IMR-90 (cell line): ENCODE measurements around the gene SMOC1. TPM values are rescaled to one million over a fixed set of nuclear protein-coding genes. Genes with fewer than 3 reads are reported as not detected.
A peak's percentile ranks its signal among the peaks of the same experiment; 100 is the strongest.

Source experiments
- ATAC-seq: fragments of 200-7000 bp; cut with Tn5 transposase; 2 replicates; pipeline ENCODE4 v1.9.1; 2020; ENCODE audit warnings: low read depth, mild to moderate bottlenecking, moderate library complexity
- BruUV-seq: library from RNA; stranded (reverse); fragments of 400-500 nt; replicated peaks from 2 replicates; lab custom pipeline; 2021; lab: Mats Ljungman, UMichigan
- CTCF ChIA-PET: fragments of 300-600 bp; formaldehyde crosslinking; extraction: SDS; loops from one replicate; lab custom pipeline; 2021; ENCODE audit warnings: antibody characterized with exemption; lab: Yijun Ruan, JAX
- POLR2A ChIA-PET: fragments of 300-600 bp; sonication (Branson Sonifier 250); formaldehyde crosslinking; loops from one replicate; lab custom pipeline; 2022; ENCODE audit warnings: antibody characterized with exemption; ENCODE audit not compliant: unreplicated experiment; lab: Charles Lee
- DNase-seq: peaks from one replicate; pipeline ENCODE4 v3.0.0; 2013
- H2AFZ ChIP-seq: replicated peaks from 2 replicates; pipeline ENCODE3; 2013; ENCODE audit warnings: low read length, mild to moderate bottlenecking; ENCODE audit not compliant: poor library complexity
- H2AK5ac ChIP-seq: 2 replicates; pipeline ENCODE4 v1.6.1; 2013; ENCODE audit warnings: low read depth, low read length, inconsistent platforms
- H2AK9ac ChIP-seq: replicated peaks from 2 replicates; pipeline ENCODE3; 2013; ENCODE audit warnings: mild to moderate bottlenecking, low read depth, low read length, moderate library complexity; ENCODE audit not compliant: poor library complexity
- H2BK120ac ChIP-seq: 2 replicates; pipeline ENCODE4 v1.6.1; 2013; ENCODE audit warnings: low read depth, low read length, inconsistent platforms
- H2BK15ac ChIP-seq: 3 replicates; pipeline ENCODE4 v1.6.1; 2013; ENCODE audit warnings: low read depth, low read length, inconsistent platforms
- H2BK20ac ChIP-seq: 2 replicates; pipeline ENCODE4 v1.6.1; 2013; ENCODE audit warnings: low read depth, mild to moderate bottlenecking, inconsistent platforms, low read length, moderate library complexity
- H2BK5ac ChIP-seq: 2 replicates; pipeline ENCODE4 v1.6.1; 2013; ENCODE audit warnings: mild to moderate bottlenecking, low read depth, low read length, inconsistent platforms; ENCODE audit not compliant: poor library complexity, severe bottlenecking
- H3K14ac ChIP-seq: replicated peaks from 2 replicates; pipeline ENCODE4 v1.6.1; 2013; ENCODE audit warnings: low read depth, low read length, inconsistent platforms
- H3K18ac ChIP-seq: 2 replicates; pipeline ENCODE4 v1.6.1; 2013; ENCODE audit warnings: low read depth, low read length, control low read depth
- H3K23ac ChIP-seq: 2 replicates; pipeline ENCODE4 v1.6.1; 2013; ENCODE audit warnings: low read depth, low read length, inconsistent platforms
- H3K27ac ChIP-seq: 2 replicates; pipeline ENCODE4 v1.5.1; 2013; ENCODE audit warnings: mild to moderate bottlenecking, control low read depth, low read length; ENCODE audit not compliant: insufficient read depth
- H3K27me3 ChIP-seq: 2 replicates; pipeline ENCODE4 v1.6.1; 2013; ENCODE audit warnings: low read length; ENCODE audit not compliant: control insufficient read depth, insufficient read depth
- H3K36me3 ChIP-seq: 2 replicates; pipeline ENCODE4 v1.6.1; 2013; ENCODE audit warnings: low read length, mixed read lengths; ENCODE audit not compliant: control insufficient read depth, insufficient read depth
- H3K4ac ChIP-seq: 2 replicates; pipeline ENCODE4 v1.6.1; 2013; ENCODE audit warnings: low read depth, low read length, inconsistent platforms
- H3K4me1 ChIP-seq: 2 replicates; pipeline ENCODE4 v1.6.1; 2013; ENCODE audit warnings: low read length, mixed read lengths; ENCODE audit not compliant: control insufficient read depth, insufficient read depth
- H3K4me2 ChIP-seq: 2 replicates; pipeline ENCODE4 v1.6.1; 2013; ENCODE audit warnings: low read depth, mild to moderate bottlenecking, control low read depth, low read length, moderate library complexity
- H3K4me3 ChIP-seq: 2 replicates; pipeline ENCODE4 v1.5.1; 2013; ENCODE audit warnings: low read depth, mild to moderate bottlenecking, control low read depth, low read length, moderate library complexity; ENCODE audit not compliant: insufficient read depth
- H3K56ac ChIP-seq: 2 replicates; pipeline ENCODE4 v1.6.1; 2013; ENCODE audit warnings: low read length, inconsistent platforms; ENCODE audit not compliant: insufficient read depth; ENCODE audit errors: extremely low read depth
- H3K79me1 ChIP-seq, 2 experiments: 2 replicates each; pipeline ENCODE4 v1.6.1; 2013; ENCODE audit warnings: low read length in 2 of 2, inconsistent platforms in 1 of 2, low read depth in 1 of 2
- H3K9ac ChIP-seq: 2 replicates; pipeline ENCODE4 v1.6.1; 2013; ENCODE audit warnings: low read depth, low read length, control low read depth
- H3K9me1 ChIP-seq: 2 replicates; pipeline ENCODE4 v1.6.1; 2013; ENCODE audit warnings: low read length, inconsistent platforms; ENCODE audit not compliant: insufficient read depth
- H3K9me3 ChIP-seq: 2 replicates; pipeline ENCODE4 v1.6.1; 2013; ENCODE audit warnings: low read length; ENCODE audit not compliant: control insufficient read depth, insufficient read depth
- H4K20me1 ChIP-seq: 2 replicates; pipeline ENCODE4 v1.6.1; 2013; ENCODE audit warnings: low read length, inconsistent platforms; ENCODE audit not compliant: insufficient read depth
- H4K5ac ChIP-seq: 2 replicates; pipeline ENCODE4 v1.6.1; 2013; ENCODE audit warnings: mild to moderate bottlenecking, low read depth, low read length, control low read depth
- H4K8ac ChIP-seq, 2 experiments: 2 replicates each; pipeline ENCODE4 v1.6.1; 2013; ENCODE audit warnings: low read depth in 2 of 2, low read length in 2 of 2, control low read depth in 1 of 2, inconsistent platforms in 1 of 2
- H4K91ac ChIP-seq: 2 replicates; pipeline ENCODE4 v1.6.1; 2013; ENCODE audit warnings: low read depth, low read length, inconsistent platforms; ENCODE audit not compliant: insufficient read depth
- BHLHE40 ChIP-seq: fragments of 150-350 bp; IDR thresholded peaks from 2 replicates; pipeline ENCODE4 v1.6.1; 2016; ENCODE audit warnings: mild to moderate bottlenecking, low read depth, low read length
- CHD1 ChIP-seq: IDR thresholded peaks from 2 replicates; pipeline ENCODE4 v1.6.1; 2012; ENCODE audit warnings: low read depth, low read length, improper control_type of control experiment
- FOS ChIP-seq: fragments of 150-350 bp; IDR thresholded peaks from 2 replicates; pipeline ENCODE4 v1.6.1; 2016; ENCODE audit warnings: low read depth, low read length
- MAFK ChIP-seq: IDR thresholded peaks from 2 replicates; pipeline ENCODE4 v1.6.1; 2012; ENCODE audit warnings: low read depth, low read length, improper control_type of control experiment
- MXI1 ChIP-seq: IDR thresholded peaks from 2 replicates; pipeline ENCODE4 v1.6.1; 2012; ENCODE audit warnings: low read depth, mild to moderate bottlenecking, low read length, moderate library complexity, borderline replicate concordance
- NFE2L2 ChIP-seq: fragments of 150-350 bp; IDR thresholded peaks from 2 replicates; pipeline ENCODE4 v1.6.1; 2016; ENCODE audit warnings: low read depth, mild to moderate bottlenecking, low read length
- POLR2A ChIP-seq: IDR thresholded peaks from 2 replicates; pipeline ENCODE4 v1.6.1; 2012; ENCODE audit warnings: mild to moderate bottlenecking, low read depth, low read length
- RAD21 ChIP-seq: IDR thresholded peaks from 2 replicates; pipeline ENCODE4 v1.6.1; 2012; ENCODE audit warnings: low read length, improper control_type of control experiment
- RCOR1 ChIP-seq: IDR thresholded peaks from 2 replicates; pipeline ENCODE4 v1.6.1; 2012; ENCODE audit warnings: mild to moderate bottlenecking, low read length, improper control_type of control experiment; ENCODE audit not compliant: insufficient replicate concordance
- RFX5 ChIP-seq: IDR thresholded peaks from 2 replicates; pipeline ENCODE4 v1.8.0; 2012; ENCODE audit warnings: low read depth, mild to moderate bottlenecking, low read length, moderate library complexity
- SMC3 ChIP-seq: fragments of 150-350 bp; IDR thresholded peaks from 2 replicates; pipeline ENCODE4 v1.6.1; 2016; ENCODE audit warnings: low read depth, mild to moderate bottlenecking, antibody characterized with exemption, low read length, moderate library complexity
- WGBS, 2 experiments: methylation state at CpG; one replicate each; pipeline versions ENCODE4 v1.1.5 to v1.1.7; 2013; ENCODE audit warnings: missing lambda C conversion rate in 2 of 2; ENCODE audit not compliant: insufficient read length in 1 of 2; ENCODE audit errors: extremely low coverage in 2 of 2; 5-methylcytosine and 5-hydroxymethylcytosine counted together
- dilution Hi-C: fragments of 300-500 bp; cut with HindIII; formaldehyde crosslinking; loops from one replicate; pipeline ENCODE4 v1.14.3; 2018; ENCODE audit warnings: low sequenced_read_pairs; ENCODE audit not compliant: unreplicated experiment
- in situ Hi-C: fragments of 300-500 bp; cut with MboI; formaldehyde crosslinking; loops from 3 replicates; pipeline ENCODE4 v1.14.3; 2019; ENCODE audit warnings: low sequenced_read_pairs, inconsistent platforms, mixed read lengths
- intact Hi-C: fragments of 100-400 bp; cut with micrococcal nuclease; formaldehyde crosslinking; loops from 2 replicates; pipeline ENCODE4 v1.10.0; 2022
- polyA plus RNA-seq, 3 experiments: library from polyadenylated mRNA; depleted of rRNA; stranded (reverse); fragments of >200 nt; gene quantifications; 2 replicates each; pipeline ENCODE4 v1.2.3, GENCODE V29; 2012; ENCODE audit warnings: low replicate concordance in 1 of 3
- total RNA-seq: library from RNA; depleted of rRNA; stranded (reverse); fragments of >200 nt; gene quantifications from 2 replicates; pipeline ENCODE4 v1.2.3, GENCODE V29; 2012

The SMOC1 gene
- total and polyA plus RNA-seq, 2 of the 4 experiments (the other 2 are of a cell fraction): 0.90 to 4.1 TPM

- peak overlapping the region; percentile 42; the same call in 1 of the 2 replicates for H2BK20ac ChIP-seq
- no peak overlapping the region for H3K4me2 ChIP-seq
- H3K9me1 ChIP-seq: no peaks in the 10 kb centered on the region
- H4K91ac ChIP-seq: peak overlapping the region; percentile 36
- H3K4ac ChIP-seq: peak overlapping the region; percentile 51; the same call in 1 of the 2 replicates
- no TSS peak for BruUV-seq
- H2BK120ac ChIP-seq: peak overlapping the region; percentile 52
- no peak overlapping the region for H2BK15ac ChIP-seq
- no peaks in the 10 kb centered on the region for H3K27me3 ChIP-seq
- H3K56ac ChIP-seq: no peak overlapping the region
- no peaks in the 10 kb centered on the region for H3K79me1 ChIP-seq
- in situ Hi-C loops (loop anchor here (25.0 kb wide), 1 partner anchor 424 kb away; no protein-coding TSS in a partner anchor), dilution Hi-C loops (no loop called here), intact Hi-C loops (no loop called here)
- 0 out of 2 replicates have a peak overlapping the region, but pooled peaks have one; percentile 21 for H3K14ac ChIP-seq
- ChIA-PET POLR2A (no interaction called here), CTCF (no interaction called here)
- peak overlapping the region; percentile 45; the same call in 1 of the 2 replicates for H3K18ac ChIP-seq
- peaks cover 9% of the 10 kb centered on the region for H3K36me3 ChIP-seq
- peaks cover 4% of the 10 kb centered on the region for H3K4me1 ChIP-seq
- TF ChIP-seq MXI1 (no peak), RAD21 (no peak), FOS (no peak), NFE2L2 (no peak), SMC3 (no peak), POLR2A (no peak), RFX5 (no peak), RCOR1 (no peak), BHLHE40 (no peak), CHD1 (no peak), MAFK (no peak)
- 0 out of 2 replicates have a peak overlapping the region, but pooled peaks have one; percentile 35 for H2AK5ac ChIP-seq
- no peak overlapping the region for H2AK9ac ChIP-seq
- H3K27ac ChIP-seq: no peak overlapping the region
- DNase-seq (no peak), ATAC-seq (no peak)
- H2AFZ ChIP-seq: no peak overlapping the region
- H4K20me1 ChIP-seq: no peaks in the 10 kb centered on the region
- H3K23ac ChIP-seq: no peak overlapping the region
- no peak overlapping the region for H3K9ac ChIP-seq
- H4K5ac ChIP-seq: peak overlapping the region; percentile 39; the same call in 1 of the 2 replicates
- no peaks in the 10 kb centered on the region for H3K9me3 ChIP-seq
- no CpG with 5 or more reads among the region's 6 CpGs for WGBS, 2 experiments
- H4K8ac ChIP-seq: peak overlapping the region in 1 of 2 experiments; percentile 24; a peak in 1 of 4 replicates
- H3K4me3 ChIP-seq: no peak overlapping the region
- H2BK5ac ChIP-seq: no peak overlapping the region
Measured at GRCh38 chr14:70011098-70011497, 131.9 kb downstream of the SMOC1 start.
